ENCODE measurements around the gene MS4A4A.

The MS4A4A gene

GRCh38 chr11:60303661-60304060 is 23.2 kb downstream of the MS4A4A start:
- Histone ChIP-seq H3K9me3 (ENCODE audit: control insufficient read depth, insufficient read depth, low read length) (no peaks in the 10 kb centered on the region; the same call in 1 of the 2 replicates), H3K9ac (ENCODE audit: low read depth, low read length) (no peak overlapping the region), H3K27ac (ENCODE audit: low read depth, low read length) (no peak overlapping the region), H3K27me3 (ENCODE audit: control insufficient read depth, insufficient read depth, low read length) (no peaks in the 10 kb centered on the region), H3K4me1 (ENCODE audit: control insufficient read depth, insufficient read depth, low read length) (0 out of 2 replicates have a peak, but pooled peaks cover 4% of the 10 kb centered on the region), H3K4me3 (ENCODE audit: low read depth, low read length) (no peak overlapping the region), H3K36me3 (ENCODE audit: control insufficient read depth, insufficient read depth, low read length) (no peaks in the 10 kb centered on the region)

GRCh38 chr11:60305906-60306619 is 25.6 kb downstream of the MS4A4A start:
- no peaks in the 10 kb centered on the region for H3K27me3 ChIP-seq (ENCODE audit: control insufficient read depth, insufficient read depth, low read length)
- no peak overlapping the region for H3K4me3 ChIP-seq (ENCODE audit: low read depth, low read length)
- H3K9me3 ChIP-seq (ENCODE audit: control insufficient read depth, insufficient read depth, low read length), result no peaks in the 10 kb centered on the region; the same call in 1 of the 2 replicates
- H3K4me1 ChIP-seq (ENCODE audit: control insufficient read depth, insufficient read depth, low read length), result 0 out of 2 replicates have a peak, but pooled peaks cover 4% of the 10 kb centered on the region
- H3K27ac ChIP-seq (ENCODE audit: low read depth, low read length), result no peak overlapping the region
- H3K36me3 ChIP-seq (ENCODE audit: control insufficient read depth, insufficient read depth, low read length), result no peaks in the 10 kb centered on the region
- H3K9ac ChIP-seq (ENCODE audit: low read depth, low read length), result no peak overlapping the region

GRCh38 chr11:60307507-60308195 is 27.2 kb downstream of the MS4A4A start:
- no peaks in the 10 kb centered on the region for H3K27me3 ChIP-seq (ENCODE audit: control insufficient read depth, insufficient read depth, low read length)
- H3K27ac ChIP-seq (ENCODE audit: low read depth, low read length), result no peak overlapping the region
- H3K4me1 ChIP-seq (ENCODE audit: control insufficient read depth, insufficient read depth, low read length), result 0 out of 2 replicates have a peak, but pooled peaks cover 4% of the 10 kb centered on the region

GRCh38 chr11:60310407-60310998 is 30.0 kb downstream of the MS4A4A start:
- Histone ChIP-seq H3K27me3 (ENCODE audit: control insufficient read depth, insufficient read depth, low read length) (no peaks in the 10 kb centered on the region), H3K9ac (ENCODE audit: low read depth, low read length) (no peak overlapping the region), H3K4me1 (ENCODE audit: control insufficient read depth, insufficient read depth, low read length) (0 out of 2 replicates have a peak, but pooled peaks cover 4% of the 10 kb centered on the region), H3K36me3 (ENCODE audit: control insufficient read depth, insufficient read depth, low read length) (no peaks in the 10 kb centered on the region), H3K4me3 (ENCODE audit: low read depth, low read length) (no peak overlapping the region), H3K27ac (ENCODE audit: low read depth, low read length) (no peak overlapping the region), H3K9me3 (ENCODE audit: control insufficient read depth, insufficient read depth, low read length) (no peaks in the 10 kb centered on the region)

More at GRCh38 chr11:60307507-60308195, 27.2 kb downstream of the MS4A4A start:
- no peak overlapping the region for H3K4me3 ChIP-seq (ENCODE audit: low read depth, low read length)
- no peak overlapping the region for H3K9ac ChIP-seq (ENCODE audit: low read depth, low read length)
- no peaks in the 10 kb centered on the region; the same call in 1 of the 2 replicates for H3K9me3 ChIP-seq (ENCODE audit: control insufficient read depth, insufficient read depth, low read length)
- H3K36me3 ChIP-seq (ENCODE audit: control insufficient read depth, insufficient read depth, low read length), result no peaks in the 10 kb centered on the region

- Histone ChIP-seq H3K9ac (ENCODE audit: low read depth, low read length) (no peak overlapping the region), H3K9me3 (ENCODE audit: control insufficient read depth, insufficient read depth, low read length) (0 out of 2 replicates have a peak, but pooled peaks cover 5% of the 10 kb centered on the region), H3K27ac (ENCODE audit: low read depth, low read length) (no peak overlapping the region), H3K36me3 (ENCODE audit: control insufficient read depth, insufficient read depth, low read length) (no peaks in the 10 kb centered on the region), H3K4me3 (ENCODE audit: low read depth, low read length) (no peak overlapping the region), H3K27me3 (ENCODE audit: control insufficient read depth, insufficient read depth, low read length) (no peaks in the 10 kb centered on the region), H3K4me1 (ENCODE audit: control insufficient read depth, insufficient read depth, low read length) (no peaks in the 10 kb centered on the region)
These were observed 34.3 kb downstream of the MS4A4A start for GRCh38 chr11:60314635-60315321.

GRCh38 chr11:60315871-60316270 is 35.4 kb downstream of the MS4A4A start:
- Histone ChIP-seq H3K9ac (ENCODE audit: low read depth, low read length) (no peak overlapping the region), H3K27me3 (ENCODE audit: control insufficient read depth, insufficient read depth, low read length) (no peaks in the 10 kb centered on the region), H3K36me3 (ENCODE audit: control insufficient read depth, insufficient read depth, low read length) (no peaks in the 10 kb centered on the region), H3K9me3 (ENCODE audit: control insufficient read depth, insufficient read depth, low read length) (0 out of 2 replicates have a peak, but pooled peaks cover 5% of the 10 kb centered on the region), H3K27ac (ENCODE audit: low read depth, low read length) (no peak overlapping the region), H3K4me1 (ENCODE audit: control insufficient read depth, insufficient read depth, low read length) (no peaks in the 10 kb centered on the region), H3K4me3 (ENCODE audit: low read depth, low read length) (no peak overlapping the region)

- Histone ChIP-seq H3K4me1 (ENCODE audit: control insufficient read depth, insufficient read depth, low read length) (no peaks in the 10 kb centered on the region), H3K36me3 (ENCODE audit: control insufficient read depth, insufficient read depth, low read length) (no peaks in the 10 kb centered on the region), H3K9me3 (ENCODE audit: control insufficient read depth, insufficient read depth, low read length) (0 out of 2 replicates have a peak, but pooled peaks cover 5% of the 10 kb centered on the region)
These were observed 35.9 kb downstream of the MS4A4A start for GRCh38 chr11:60316317-60316716.

GRCh38 chr11:60318726-60319125 is 38.3 kb downstream of the MS4A4A start:
- Histone ChIP-seq H3K4me1 (ENCODE audit: control insufficient read depth, insufficient read depth, low read length) (no peaks in the 10 kb centered on the region), H3K27ac (ENCODE audit: low read depth, low read length) (no peak overlapping the region), H3K36me3 (ENCODE audit: control insufficient read depth, insufficient read depth, low read length) (no peaks in the 10 kb centered on the region), H3K27me3 (ENCODE audit: control insufficient read depth, insufficient read depth, low read length) (no peaks in the 10 kb centered on the region), H3K9me3 (ENCODE audit: control insufficient read depth, insufficient read depth, low read length) (0 out of 2 replicates have a peak, but pooled peaks cover 5% of the 10 kb centered on the region), H3K4me3 (ENCODE audit: low read depth, low read length) (no peak overlapping the region), H3K9ac (ENCODE audit: low read depth, low read length) (no peak overlapping the region)

More at GRCh38 chr11:60316317-60316716, 35.9 kb downstream of the MS4A4A start:
- Histone ChIP-seq H3K27me3 (ENCODE audit: control insufficient read depth, insufficient read depth, low read length) (no peaks in the 10 kb centered on the region), H3K9ac (ENCODE audit: low read depth, low read length) (no peak overlapping the region), H3K27ac (ENCODE audit: low read depth, low read length) (no peak overlapping the region), H3K4me3 (ENCODE audit: low read depth, low read length) (no peak overlapping the region)

- Histone ChIP-seq H3K9me3 (ENCODE audit: control insufficient read depth, insufficient read depth, low read length) (0 out of 2 replicates have a peak, but pooled peaks cover 7% of the 10 kb centered on the region), H3K27ac (ENCODE audit: low read depth, low read length) (no peak overlapping the region), H3K4me1 (ENCODE audit: control insufficient read depth, insufficient read depth, low read length) (no peaks in the 10 kb centered on the region), H3K4me3 (ENCODE audit: low read depth, low read length) (no peak overlapping the region), H3K9ac (ENCODE audit: low read depth, low read length) (no peak overlapping the region), H3K27me3 (ENCODE audit: control insufficient read depth, insufficient read depth, low read length) (no peaks in the 10 kb centered on the region), H3K36me3 (ENCODE audit: control insufficient read depth, insufficient read depth, low read length) (no peaks in the 10 kb centered on the region)
These were observed 40.6 kb downstream of the MS4A4A start for GRCh38 chr11:60321051-60321450.

GRCh38 chr11:60326955-60327354 is 46.5 kb downstream of the MS4A4A start, which contains the start of gene MS4A6E:
Gene MS4A6E, plus strand, starts transcription at chr11:60327255. Its CDS starts 7,641 bp downstream, at chr11:60334896.
- Histone ChIP-seq H3K9ac (ENCODE audit: low read depth, low read length) (no peak within 1 kb of the TSS), H3K4me1 (ENCODE audit: control insufficient read depth, insufficient read depth, low read length) (no peaks in the 10 kb centered on the region), H3K4me3 (ENCODE audit: low read depth, low read length) (no peak within 1 kb of the TSS), H3K27me3 (ENCODE audit: control insufficient read depth, insufficient read depth, low read length) (no peaks in the 10 kb centered on the region), H3K9me3 (ENCODE audit: control insufficient read depth, insufficient read depth, low read length) (peaks cover 10% of the 10 kb centered on the region; the same call in 1 of the 2 replicates), H3K36me3 (ENCODE audit: control insufficient read depth, insufficient read depth, low read length) (no peaks in the 10 kb centered on the region), H3K27ac (ENCODE audit: low read depth, low read length) (no peak within 1 kb of the TSS)

All from HUES48 (cell line).